ENCODE data around the gene DCN.

The DCN gene

GRCh38 chr12:91191513-91192111 is 9.0 kb upstream of the DCN start:
- in situ Hi-C loops (cut with MboI; ENCODE audit: low pct_unique_long_range_greater_than_20kb, low sequenced_read_pairs, unreplicated experiment): loop anchor here (25.0 kb wide), 1 partner anchor 146 kb away; no protein-coding TSS in a partner anchor
- no peak for DNase-seq (ENCODE audit: low spot score)
- TF ChIP-seq CTCF (IDR thresholded peaks at IDR 0.05; ENCODE audit: extremely low read depth, insufficient read depth, missing control alignments): no peak

- in situ Hi-C loops (cut with MboI; ENCODE audit: low pct_unique_long_range_greater_than_20kb, low sequenced_read_pairs, unreplicated experiment): loop anchor here (25.0 kb wide), 1 partner anchor 148 kb away; no protein-coding TSS in a partner anchor
- no peak for TF ChIP-seq CTCF (IDR thresholded peaks at IDR 0.05; ENCODE audit: extremely low read depth, insufficient read depth, missing control alignments)
- DNase-seq (ENCODE audit: low spot score): no peak
These were observed 6.9 kb upstream of the DCN start for GRCh38 chr12:91189516-91189915.

- TF ChIP-seq CTCF (IDR thresholded peaks at IDR 0.05; ENCODE audit: extremely low read depth, insufficient read depth, missing control alignments): no peak
- no peak for DNase-seq (ENCODE audit: low spot score)
- in situ Hi-C loops (cut with MboI; ENCODE audit: low pct_unique_long_range_greater_than_20kb, low sequenced_read_pairs, unreplicated experiment): loop anchor here (25.0 kb wide), 1 partner anchor 149 kb away; no protein-coding TSS in a partner anchor
These were observed 6.2 kb upstream of the DCN start for GRCh38 chr12:91188778-91189177.

- no peak for DNase-seq (ENCODE audit: low spot score)
- in situ Hi-C loops (cut with MboI; ENCODE audit: low pct_unique_long_range_greater_than_20kb, low sequenced_read_pairs, unreplicated experiment): loop anchor here (25.0 kb wide), 1 partner anchor 151 kb away; no protein-coding TSS in a partner anchor
- TF ChIP-seq CTCF (IDR thresholded peaks at IDR 0.05; ENCODE audit: extremely low read depth, insufficient read depth, missing control alignments): no peak
These were observed 3.5 kb upstream of the DCN start for GRCh38 chr12:91186156-91186555.

GRCh38 chr12:91185421-91185820 is 2.8 kb upstream of the DCN start:
- in situ Hi-C loops (cut with MboI; ENCODE audit: low pct_unique_long_range_greater_than_20kb, low sequenced_read_pairs, unreplicated experiment): loop anchor here (25.0 kb wide), 1 partner anchor 152 kb away; no protein-coding TSS in a partner anchor
- no peak for TF ChIP-seq CTCF (IDR thresholded peaks at IDR 0.05; ENCODE audit: extremely low read depth, insufficient read depth, missing control alignments)
- no peak for DNase-seq (ENCODE audit: low spot score)

- in situ Hi-C loops (cut with MboI; ENCODE audit: low pct_unique_long_range_greater_than_20kb, low sequenced_read_pairs, unreplicated experiment): loop anchor here (25.0 kb wide), 1 partner anchor 154 kb away; no protein-coding TSS in a partner anchor
- no peak for DNase-seq (ENCODE audit: low spot score)
- TF ChIP-seq CTCF (IDR thresholded peaks at IDR 0.05; ENCODE audit: extremely low read depth, insufficient read depth, missing control alignments): no peak
These were observed 934 bp upstream of the DCN start for GRCh38 chr12:91183551-91183950.
